HG02588 (cell line): ENCODE data around the gene ARHGAP30.
"Not testable (repeated sequence)": the region's sequence is repeated elsewhere in the genome, so short reads cannot be mapped to it uniquely, and the experiment has no call there.

Experiments used
- ATAC-seq: cut with Tn5 transposase; IDR thresholded peaks from one replicate; pipeline ENCODE4 v1.9.1; 2021; ENCODE audit warnings: mild to moderate bottlenecking, moderate library complexity; ENCODE audit not compliant: unreplicated experiment

Gene ARHGAP30

GRCh38 chr1:161069731-161070270, at the start of gene ARHGAP30:
ARHGAP30 (minus strand) TSS chr1:161069891; CDS start chr1:161069624, 267 bp downstream.
- peak; percentile 89 for ATAC-seq

- peak; percentile 75 for ATAC-seq
These were observed 48.3 kb upstream of the ARHGAP30 start, which contains the start of the genes NIT1 and PFDN2 for GRCh38 chr1:161117759-161118581. NIT1 (plus strand) TSS chr1:161118105; CDS start chr1:161118177, 72 bp downstream. PFDN2 (minus strand) TSS chr1:161118037; CDS start chr1:161118026, 11 bp downstream.

DNA sequence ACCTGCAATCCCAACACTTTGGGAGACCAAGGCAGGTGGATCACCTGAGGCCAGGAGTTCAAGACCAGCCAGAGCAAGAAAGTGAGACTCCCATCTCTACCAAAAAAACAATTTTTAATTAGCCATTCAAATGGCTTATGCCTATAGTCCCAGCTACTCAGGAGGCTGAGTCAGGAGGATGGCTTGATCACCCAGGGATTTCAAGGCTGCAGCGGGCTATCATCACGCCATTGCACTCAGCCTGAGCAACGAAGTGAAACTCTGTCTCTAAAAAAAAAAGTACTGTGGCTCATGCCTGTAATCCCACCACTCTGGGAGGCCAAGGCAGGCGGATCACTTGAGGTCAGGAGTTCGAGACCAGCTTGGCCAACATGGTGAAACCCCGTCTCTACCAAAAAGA, 46.3 kb upstream of the ARHGAP30 start:
- not testable (repeated sequence) for ATAC-seq

GRCh38 chr1:161115132-161115711, 45.5 kb upstream of the ARHGAP30 start:
- no peak for ATAC-seq

DNA sequence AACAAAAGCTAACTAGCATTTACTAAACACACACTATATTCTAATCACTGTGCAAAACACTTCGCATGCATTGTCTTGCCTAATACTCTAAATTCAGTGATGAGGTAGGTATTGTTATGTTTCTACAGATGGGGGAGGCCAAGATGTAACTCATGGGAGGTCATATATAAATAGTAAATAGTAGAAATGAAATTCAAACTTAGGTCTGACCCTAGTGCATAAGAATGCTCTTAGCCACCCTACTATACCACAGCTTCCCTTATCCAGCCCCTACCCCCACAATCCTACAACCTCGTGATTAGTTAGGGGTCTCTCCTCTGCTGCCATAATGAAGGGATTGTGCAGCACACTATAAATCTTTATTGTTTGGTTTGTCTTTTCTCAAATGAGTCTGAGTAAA, 44.9 kb upstream of the ARHGAP30 start:
- no peak for ATAC-seq

GRCh38 chr1:161113915-161114314, 44.2 kb upstream of the ARHGAP30 start:
- no peak for ATAC-seq

DNA sequence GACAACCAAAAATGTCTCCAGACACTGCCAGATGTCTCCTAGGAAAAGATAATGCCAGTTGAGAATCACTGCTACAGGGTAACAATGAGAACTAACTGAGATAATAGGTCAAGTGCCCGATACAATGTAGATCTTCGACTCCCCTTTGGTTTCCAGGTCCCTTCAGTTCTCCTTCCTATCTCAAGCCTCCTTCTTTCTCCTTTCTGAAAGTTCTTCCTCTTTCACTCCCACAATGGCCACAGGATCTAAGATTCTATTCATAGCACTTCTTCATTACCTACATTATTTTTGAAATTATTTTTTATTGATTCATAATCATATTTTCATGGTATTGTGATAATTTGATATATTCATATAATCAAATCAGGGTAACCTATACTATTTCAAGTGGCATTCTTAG, 41.8 kb upstream of the ARHGAP30 start:
- ATAC-seq = no peak

GRCh38 chr1:161111117-161111516, 41.4 kb upstream of the ARHGAP30 start:
- no peak for ATAC-seq

GRCh38 chr1:161106431-161106830, 36.7 kb upstream of the ARHGAP30 start:
- no peak for ATAC-seq

DNA sequence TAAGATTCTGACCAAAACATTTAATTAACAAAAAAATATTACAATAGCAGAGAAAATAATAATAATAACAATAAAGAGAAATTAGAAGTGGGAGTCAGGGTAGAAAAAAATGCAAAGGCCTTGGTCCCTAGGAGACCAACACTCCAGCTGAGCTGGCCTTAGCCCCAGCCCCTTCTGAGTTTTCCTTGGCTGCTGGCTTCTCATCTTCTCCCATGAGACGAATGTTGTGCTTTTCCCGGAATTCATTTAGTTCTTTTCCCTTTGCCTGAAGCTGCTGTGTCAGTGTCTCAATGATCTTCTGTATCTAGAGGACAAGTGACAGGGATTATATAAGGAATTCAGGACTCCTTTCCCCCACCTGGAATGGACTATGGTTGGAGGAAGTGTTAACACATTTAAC, 30.9 kb upstream of the ARHGAP30 start:
- no peak for ATAC-seq

- no peak for ATAC-seq
These were observed 29.6 kb upstream of the ARHGAP30 start for GRCh38 chr1:161099090-161099802.

GRCh38 chr1:161098210-161099068, 28.7 kb upstream of the ARHGAP30 start, which contains the start of gene KLHDC9:
KLHDC9 (plus strand) TSS chr1:161098361; CDS start chr1:161098536, 175 bp downstream.
- peak; percentile 65 for ATAC-seq

DNA sequence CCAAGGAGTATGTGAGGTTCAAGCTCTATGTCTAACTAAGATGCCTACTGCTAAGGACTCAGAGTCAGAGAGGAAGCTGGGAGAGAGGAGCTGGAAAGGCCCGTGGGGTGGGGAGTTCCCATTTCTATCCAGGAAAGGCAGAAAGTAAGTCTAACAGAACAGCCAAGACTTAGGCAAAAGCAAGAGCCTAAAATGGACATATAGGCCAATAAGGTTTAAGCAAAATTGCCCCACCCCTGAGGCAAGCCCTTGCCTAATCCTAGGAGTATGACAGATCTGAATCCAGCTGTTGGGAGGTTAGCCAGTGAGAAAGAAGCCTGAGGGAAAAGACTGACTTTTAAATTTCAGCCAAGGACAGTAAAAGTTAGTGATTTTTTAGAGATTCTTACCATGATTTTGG, 26.8 kb upstream of the ARHGAP30 start:
- no peak for ATAC-seq

DNA sequence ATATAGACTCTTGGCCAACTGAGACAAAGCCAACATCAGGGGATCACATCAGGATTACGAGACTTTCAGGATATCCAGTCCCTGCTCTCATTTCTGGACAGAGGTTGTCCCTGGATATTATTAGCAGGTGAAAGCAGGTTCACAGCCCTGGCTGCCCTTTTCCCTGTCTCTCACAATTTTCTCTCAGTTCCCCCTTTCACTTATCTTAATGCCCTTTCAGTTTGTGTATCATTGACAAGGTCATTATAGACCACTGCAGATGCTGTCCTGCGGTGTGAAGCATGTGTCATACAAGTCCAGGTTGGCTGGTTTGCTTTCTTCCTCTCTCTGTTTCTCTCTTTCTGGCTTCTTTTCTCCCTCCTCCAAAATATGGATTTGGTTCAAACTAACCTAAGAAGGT, 26.3 kb upstream of the ARHGAP30 start:
- no peak for ATAC-seq

- no peak for ATAC-seq
These were observed 25.5 kb upstream of the ARHGAP30 start for GRCh38 chr1:161095230-161095629.

DNA sequence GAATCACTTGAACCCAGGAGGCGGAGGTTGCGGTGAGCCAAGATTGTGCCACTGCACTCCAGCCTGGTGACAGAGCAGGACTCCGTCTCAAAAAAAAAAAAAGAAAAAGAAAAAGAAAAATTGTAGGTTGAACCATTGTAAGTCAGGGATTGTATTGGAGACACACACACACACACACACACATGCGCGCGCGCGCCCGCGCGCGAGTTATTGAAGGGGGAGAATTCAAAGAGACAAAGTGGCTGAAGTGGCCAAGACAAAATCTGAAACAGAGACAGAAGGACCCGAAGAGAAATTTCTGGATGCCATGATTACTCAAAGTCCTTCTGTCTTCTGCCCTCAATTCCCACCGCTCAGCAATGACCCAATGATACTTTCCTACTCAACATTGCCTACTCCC, 24.8 kb upstream of the ARHGAP30 start:
- ATAC-seq = no peak

GRCh38 chr1:161092621-161093028, 22.9 kb upstream of the ARHGAP30 start:
- no peak for ATAC-seq

DNA sequence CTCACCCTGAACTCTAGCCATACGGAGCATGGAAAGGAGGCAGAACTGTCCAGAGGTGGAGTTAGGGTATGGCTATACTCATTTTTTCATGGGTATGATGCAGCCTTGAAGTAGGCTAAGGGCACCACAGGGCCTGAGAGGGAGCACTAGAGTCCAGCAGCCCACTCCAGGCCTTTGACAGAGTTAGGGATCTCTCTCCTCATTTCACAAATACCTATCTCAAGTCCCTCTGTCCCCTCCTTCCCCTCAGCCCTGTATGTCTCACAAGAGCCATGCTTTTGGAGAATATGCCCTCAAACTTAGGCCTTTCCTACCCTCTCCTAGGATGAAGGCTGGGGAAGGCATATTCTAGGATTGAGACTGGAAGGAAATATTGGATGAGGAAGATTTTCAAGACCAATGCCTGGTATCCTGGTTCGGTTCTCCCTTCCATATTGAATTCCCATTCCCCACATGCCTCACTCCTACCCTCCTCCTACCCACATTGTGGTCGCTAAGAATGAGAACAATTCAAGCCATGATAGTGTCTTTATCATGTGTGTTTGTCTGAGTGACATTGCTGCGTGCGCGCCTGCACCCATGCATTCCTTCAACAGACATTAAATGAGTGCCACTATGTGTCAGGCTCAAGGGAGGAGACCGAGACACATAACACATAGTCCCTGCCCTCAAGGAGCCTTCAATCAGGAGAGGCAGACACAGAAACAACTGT, 22.3 kb upstream of the ARHGAP30 start:
- ATAC-seq = no peak

DNA sequence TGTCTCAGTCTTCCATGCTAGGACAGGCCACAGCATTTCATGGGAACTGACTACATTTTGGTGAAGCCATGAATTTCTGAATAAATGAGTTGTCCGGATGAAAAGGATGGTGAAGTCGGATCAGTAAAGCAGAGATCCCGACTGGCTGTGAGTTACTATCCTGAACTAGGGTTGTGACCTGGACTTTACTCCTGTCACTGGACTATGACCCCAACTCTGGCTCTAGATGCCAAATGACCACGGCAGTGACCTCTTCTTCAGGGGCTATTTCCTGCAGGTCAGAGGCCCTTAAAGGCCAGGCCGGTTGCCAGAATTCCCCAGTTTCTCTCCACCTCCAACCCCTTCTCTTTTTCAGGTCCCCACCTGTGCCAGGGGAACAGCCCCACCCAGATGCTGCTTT, 21.4 kb upstream of the ARHGAP30 start:
- ATAC-seq = no peak

- no peak for ATAC-seq
These were observed 20.9 kb upstream of the ARHGAP30 start for GRCh38 chr1:161090617-161091016.
